GM23338 (cell line): Measurements from ENCODE around the gene NADK2.

Experiments used
- CREB1 ChIP-seq: fragments of 250-450 bp; sonication (Bioruptor Pico); IDR thresholded peaks from 2 replicates; pipeline ENCODE4 v1.5.0; 2020; ENCODE audit warnings: low read depth, mild to moderate bottlenecking, moderate library complexity
- CTCF ChIP-seq, 2 experiments: fragments of 200-600 bp in 1 of 2; sonication (generic) in 1 of 2; conservative IDR thresholded peaks; 2 replicates each; pipeline versions ENCODE4 v1.5.1 to v1.6.1; 2016 to 2017; ENCODE audit warnings: antibody characterized with exemption in 2 of 2, low read depth in 2 of 2, mild to moderate bottlenecking in 2 of 2, moderate library complexity in 1 of 2
- EZH2 ChIP-seq: fragments of 200-600 bp; sonication (generic); IDR thresholded peaks from one replicate; pipeline ENCODE4 v1.8.0; 2017; ENCODE audit warnings: antibody characterized with exemption, mild to moderate bottlenecking, low read depth; ENCODE audit not compliant: unreplicated experiment
- EZH2phosphoT487 ChIP-seq: fragments of 200-600 bp; sonication (generic); IDR thresholded peaks from one replicate; pipeline ENCODE4 v1.8.1; 2018; ENCODE audit warnings: antibody characterized with exemption; ENCODE audit not compliant: unreplicated experiment
- JUNB ChIP-seq: IDR thresholded peaks from one replicate; pipeline ENCODE4 v1.6.1; 2016; ENCODE audit warnings: antibody characterized with exemption; ENCODE audit not compliant: unreplicated experiment
- POLR2AphosphoS5 ChIP-seq: IDR thresholded peaks from 2 replicates; pipeline ENCODE4 v1.6.1; 2016; ENCODE audit warnings: antibody characterized with exemption, low read depth
- ZNF114 ChIP-seq: fragments of 250-450 bp; sonication (Bioruptor Pico); IDR thresholded peaks from 2 replicates; pipeline ENCODE4 v1.5.0; 2020; ENCODE audit warnings: mild to moderate bottlenecking, moderate library complexity
- ZNF462 ChIP-seq: fragments of 250-450 bp; sonication (Bioruptor Pico); IDR thresholded peaks from 2 replicates; pipeline ENCODE4 v1.5.0; 2020; ENCODE audit warnings: mild to moderate bottlenecking, moderate library complexity
- TF ChIP-seq, protein P1 (sequence below): IDR thresholded peaks from one replicate; pipeline ENCODE4 v1.6.1; 2018; ENCODE audit warnings: antibody characterized with exemption; ENCODE audit not compliant: unreplicated experiment
- TF ChIP-seq, protein P2 (sequence below): IDR thresholded peaks from 2 replicates; pipeline ENCODE4 v1.6.1; 2016; ENCODE audit warnings: antibody characterized with exemption

DNA sequence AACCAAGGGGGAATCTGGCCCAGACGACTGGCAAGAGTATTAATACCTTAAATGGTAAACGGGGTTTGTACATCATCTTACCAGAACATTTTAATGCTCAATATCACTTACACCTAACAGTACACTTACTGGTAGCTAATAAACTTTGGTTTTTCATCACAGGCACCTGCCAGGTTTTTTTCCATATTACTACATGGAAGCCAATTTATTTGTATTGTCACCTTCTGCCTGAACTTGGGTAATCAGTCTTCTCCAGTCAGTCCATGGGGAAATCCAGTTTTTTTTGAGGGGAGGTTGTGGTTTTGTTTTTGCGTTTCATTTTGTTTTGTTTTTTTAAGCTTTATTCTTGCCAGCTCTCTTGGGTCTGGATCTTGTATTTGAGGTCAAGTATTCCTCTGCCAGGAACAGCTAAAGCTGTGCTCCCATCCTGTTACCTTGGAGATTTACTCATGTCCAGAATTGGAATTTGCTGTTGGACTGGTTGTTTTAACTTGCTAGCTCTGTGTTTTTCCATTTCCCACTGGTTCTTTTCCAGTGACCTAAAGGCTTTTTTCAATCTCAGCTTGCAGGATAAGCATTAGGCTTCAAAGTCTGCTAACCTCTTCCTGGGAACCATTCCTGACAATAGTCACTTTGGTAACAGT is 11.1 kb upstream of the NADK2 start:
- no peak for TF ChIP-seq CTCF (conservative IDR thresholded peaks at IDR 0.05; ENCODE audit: low read depth in 2 of 2)
- no peak for TF ChIP-seq CREB1 (CRISPR knock-in tag)
- no peak for TF ChIP-seq POLR2AphosphoS5
- no peak for TF ChIP-seq EZH2
- TF ChIP-seq, protein P1, sequence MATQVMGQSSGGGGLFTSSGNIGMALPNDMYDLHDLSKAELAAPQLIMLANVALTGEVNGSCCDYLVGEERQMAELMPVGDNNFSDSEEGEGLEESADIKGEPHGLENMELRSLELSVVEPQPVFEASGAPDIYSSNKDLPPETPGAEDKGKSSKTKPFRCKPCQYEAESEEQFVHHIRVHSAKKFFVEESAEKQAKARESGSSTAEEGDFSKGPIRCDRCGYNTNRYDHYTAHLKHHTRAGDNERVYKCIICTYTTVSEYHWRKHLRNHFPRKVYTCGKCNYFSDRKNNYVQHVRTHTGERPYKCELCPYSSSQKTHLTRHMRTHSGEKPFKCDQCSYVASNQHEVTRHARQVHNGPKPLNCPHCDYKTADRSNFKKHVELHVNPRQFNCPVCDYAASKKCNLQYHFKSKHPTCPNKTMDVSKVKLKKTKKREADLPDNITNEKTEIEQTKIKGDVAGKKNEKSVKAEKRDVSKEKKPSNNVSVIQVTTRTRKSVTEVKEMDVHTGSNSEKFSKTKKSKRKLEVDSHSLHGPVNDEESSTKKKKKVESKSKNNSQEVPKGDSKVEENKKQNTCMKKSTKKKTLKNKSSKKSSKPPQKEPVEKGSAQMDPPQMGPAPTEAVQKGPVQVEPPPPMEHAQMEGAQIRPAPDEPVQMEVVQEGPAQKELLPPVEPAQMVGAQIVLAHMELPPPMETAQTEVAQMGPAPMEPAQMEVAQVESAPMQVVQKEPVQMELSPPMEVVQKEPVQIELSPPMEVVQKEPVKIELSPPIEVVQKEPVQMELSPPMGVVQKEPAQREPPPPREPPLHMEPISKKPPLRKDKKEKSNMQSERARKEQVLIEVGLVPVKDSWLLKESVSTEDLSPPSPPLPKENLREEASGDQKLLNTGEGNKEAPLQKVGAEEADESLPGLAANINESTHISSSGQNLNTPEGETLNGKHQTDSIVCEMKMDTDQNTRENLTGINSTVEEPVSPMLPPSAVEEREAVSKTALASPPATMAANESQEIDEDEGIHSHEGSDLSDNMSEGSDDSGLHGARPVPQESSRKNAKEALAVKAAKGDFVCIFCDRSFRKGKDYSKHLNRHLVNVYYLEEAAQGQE = no peak
- TF ChIP-seq EZH2phosphoT487 = no peak
- no peak for TF ChIP-seq JUNB
- TF ChIP-seq ZNF114 = no peak
- TF ChIP-seq, protein P2, sequence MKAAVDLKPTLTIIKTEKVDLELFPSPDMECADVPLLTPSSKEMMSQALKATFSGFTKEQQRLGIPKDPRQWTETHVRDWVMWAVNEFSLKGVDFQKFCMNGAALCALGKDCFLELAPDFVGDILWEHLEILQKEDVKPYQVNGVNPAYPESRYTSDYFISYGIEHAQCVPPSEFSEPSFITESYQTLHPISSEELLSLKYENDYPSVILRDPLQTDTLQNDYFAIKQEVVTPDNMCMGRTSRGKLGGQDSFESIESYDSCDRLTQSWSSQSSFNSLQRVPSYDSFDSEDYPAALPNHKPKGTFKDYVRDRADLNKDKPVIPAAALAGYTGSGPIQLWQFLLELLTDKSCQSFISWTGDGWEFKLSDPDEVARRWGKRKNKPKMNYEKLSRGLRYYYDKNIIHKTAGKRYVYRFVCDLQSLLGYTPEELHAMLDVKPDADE = no peak
- TF ChIP-seq ZNF462 (CRISPR knock-in tag) = no peak
